Measurements from ENCODE around the gene LRRFIP2. TPM values are rescaled to one million over a fixed set of nuclear protein-coding genes. Genes with fewer than 3 reads are reported as not detected.
"Not testable (repeated sequence)": the region's sequence is repeated elsewhere in the genome, so short reads cannot be mapped to it uniquely, and the experiment has no call there.

LRRFIP2 gene
- total and polyA plus RNA-seq, 2 donors from 2014 or later = 26.1 to 61.4 TPM

GRCh38 chr3:37149257-37149656 is 25.1 kb downstream of the LRRFIP2 start:
- DNase-seq = no peak
- H3K4me3 ChIP-seq (ENCODE audit: low read length in 3 of 3) = no peak overlapping the region
- H3K9ac ChIP-seq (ENCODE audit: low read length in 3 of 3) = no peak overlapping the region
- no peaks in the 10 kb centered on the region for H3K9me3 ChIP-seq (ENCODE audit: control insufficient read depth in 2 of 3, insufficient read depth in 1 of 3, low read length in 3 of 3)
- intact Hi-C loops (cut with DNase I) = no loop called here
- H3K4me1 ChIP-seq (ENCODE audit: control insufficient read depth in 2 of 3, insufficient read depth in 2 of 3, low read depth in 1 of 3, low read length in 3 of 3) = no peaks in the 10 kb centered on the region
- no peak for FAIRE-seq
- no peak overlapping the region for H3K27ac ChIP-seq (ENCODE audit: low read depth in 2 of 2, low read length in 2 of 2)
- H3K36me3 ChIP-seq (ENCODE audit: control insufficient read depth in 2 of 3, insufficient read depth in 3 of 3, low read length in 3 of 3) = peaks cover 0 to 12% (median 3%) of the 10 kb centered on the region in 3 donors
- no peaks in the 10 kb centered on the region for H3K27me3 ChIP-seq (ENCODE audit: control insufficient read depth, insufficient read depth, low read length)
- TF ChIP-seq CTCF (IDR thresholded peaks at IDR 0.05; ENCODE audit: borderline replicate concordance, extremely low read depth, insufficient read depth) = no peak

GRCh38 chr3:37148208-37148607 is 26.2 kb downstream of the LRRFIP2 start:
- H3K4me3 ChIP-seq (ENCODE audit: low read length in 3 of 3) = no peak overlapping the region
- no peak overlapping the region for H3K27ac ChIP-seq (ENCODE audit: low read depth in 2 of 2, low read length in 2 of 2)
- TF ChIP-seq CTCF (IDR thresholded peaks at IDR 0.05; ENCODE audit: borderline replicate concordance, extremely low read depth, insufficient read depth) = no peak
- peaks cover 0 to 12% (median 3%) of the 10 kb centered on the region in 3 donors for H3K36me3 ChIP-seq (ENCODE audit: control insufficient read depth in 2 of 3, insufficient read depth in 3 of 3, low read length in 3 of 3)
- no peak for FAIRE-seq
- H3K9ac ChIP-seq (ENCODE audit: low read length in 3 of 3) = no peak overlapping the region
- no peaks in the 10 kb centered on the region for H3K4me1 ChIP-seq (ENCODE audit: control insufficient read depth in 2 of 3, insufficient read depth in 2 of 3, low read depth in 1 of 3, low read length in 3 of 3)
- no peaks in the 10 kb centered on the region for H3K27me3 ChIP-seq (ENCODE audit: control insufficient read depth, insufficient read depth, low read length)
- no peak for DNase-seq
- intact Hi-C loops (cut with DNase I) = no loop called here
- no peaks in the 10 kb centered on the region for H3K9me3 ChIP-seq (ENCODE audit: control insufficient read depth in 2 of 3, insufficient read depth in 1 of 3, low read length in 3 of 3)

GRCh38 chr3:37147666-37148065 is 26.7 kb downstream of the LRRFIP2 start:
- no peaks in the 10 kb centered on the region for H3K4me1 ChIP-seq (ENCODE audit: control insufficient read depth in 2 of 3, insufficient read depth in 2 of 3, low read depth in 1 of 3, low read length in 3 of 3)
- no peaks in the 10 kb centered on the region for H3K27me3 ChIP-seq (ENCODE audit: control insufficient read depth, insufficient read depth, low read length)
- peaks cover 0 to 12% (median 7%) of the 10 kb centered on the region in 3 donors for H3K36me3 ChIP-seq (ENCODE audit: control insufficient read depth in 2 of 3, insufficient read depth in 3 of 3, low read length in 3 of 3)
- TF ChIP-seq CTCF (IDR thresholded peaks at IDR 0.05; ENCODE audit: borderline replicate concordance, extremely low read depth, insufficient read depth) = no peak
- H3K9me3 ChIP-seq (ENCODE audit: control insufficient read depth in 2 of 3, insufficient read depth in 1 of 3, low read length in 3 of 3) = no peaks in the 10 kb centered on the region
- intact Hi-C loops (cut with DNase I) = no loop called here
- no peak overlapping the region for H3K9ac ChIP-seq (ENCODE audit: low read length in 3 of 3)
- no peak overlapping the region for H3K27ac ChIP-seq (ENCODE audit: low read depth in 2 of 2, low read length in 2 of 2)
- DNase-seq = no peak
- H3K4me3 ChIP-seq (ENCODE audit: low read length in 3 of 3) = no peak overlapping the region
- FAIRE-seq = no peak

- H3K4me3 ChIP-seq (ENCODE audit: low read length in 3 of 3); H3K4me1 ChIP-seq (ENCODE audit: control insufficient read depth in 2 of 3, insufficient read depth in 2 of 3, low read depth in 1 of 3, low read length in 3 of 3); intact Hi-C loops (cut with DNase I); H3K9me3 ChIP-seq (ENCODE audit: control insufficient read depth in 2 of 3, insufficient read depth in 1 of 3, low read length in 3 of 3); H3K9ac ChIP-seq (ENCODE audit: low read length in 3 of 3); H3K27me3 ChIP-seq (ENCODE audit: control insufficient read depth, insufficient read depth, low read length); H3K27ac ChIP-seq (ENCODE audit: low read depth in 2 of 2, low read length in 2 of 2); DNase-seq; FAIRE-seq: not testable (repeated sequence)
- peaks cover 0 to 12% (median 7%) of the 10 kb centered on the region in 3 donors for H3K36me3 ChIP-seq (ENCODE audit: control insufficient read depth in 2 of 3, insufficient read depth in 3 of 3, low read length in 3 of 3)
Observed at GRCh38 chr3:37146927-37147326, 27.5 kb downstream of the LRRFIP2 start.
